WTC11 (cell line): ENCODE data around the gene GET4. TPM values are rescaled to one million over a fixed set of nuclear protein-coding genes. Genes with fewer than 3 reads are reported as not detected.

Source experiments
- ATAC-seq: fragments of 200-7000 bp; cut with Tn5 transposase; 2 replicates; pipeline ENCODE4 v1.10.0; 2021; ENCODE audit warnings: mild to moderate bottlenecking, moderate library complexity
- CTCF ChIA-PET: fragments of 300-600 bp; sonication (Branson Sonifier 250); formaldehyde crosslinking; loops from one replicate; lab custom pipeline; 2021; ENCODE audit warnings: antibody characterized with exemption; lab: Charles Lee
- POLR2A ChIA-PET: fragments of 350-600 bp; sonication (Branson Sonifier 250); formaldehyde crosslinking; loops from one replicate; lab custom pipeline; 2021; ENCODE audit warnings: antibody characterized with exemption; lab: Charles Lee
- DNase-seq: peaks from one replicate; pipeline ENCODE4 v3.0.0; 2021; ENCODE audit warnings: low spot score
- H3K27ac Mint-ChIP-seq: 2 replicates; pipeline ENCODE4 v1.8.0; 2021; ENCODE audit warnings: mixed read lengths
- H3K27me3 Mint-ChIP-seq: 2 replicates; pipeline ENCODE4 v1.8.0; 2021; ENCODE audit warnings: low read depth, mild to moderate bottlenecking, moderate library complexity, mixed read lengths
- H3K36me3 Mint-ChIP-seq: 2 replicates; pipeline ENCODE4 v1.8.0; 2021; ENCODE audit warnings: mixed read lengths
- H3K4me1 Mint-ChIP-seq: 2 replicates; pipeline ENCODE4 v1.8.0; 2022; ENCODE audit warnings: mixed read lengths
- H3K4me3 Mint-ChIP-seq: 2 replicates; pipeline ENCODE4 v1.8.0; 2021; ENCODE audit warnings: mild to moderate bottlenecking, moderate library complexity, mixed read lengths
- H3K9me3 Mint-ChIP-seq: 2 replicates; pipeline ENCODE4 v1.8.0; 2021; ENCODE audit warnings: mixed read lengths
- ATF1 ChIP-seq: sonication (generic); formaldehyde crosslinking; IDR thresholded peaks from 2 replicates; pipeline ENCODE4 v1.8.1; 2023; ENCODE audit warnings: mild to moderate bottlenecking, moderate library complexity, missing genetic modification reagents
- FOXK1 ChIP-seq: sonication (generic); formaldehyde crosslinking; IDR thresholded peaks from 2 replicates; pipeline ENCODE4 v1.8.0; 2022; ENCODE audit warnings: mild to moderate bottlenecking, moderate library complexity, missing genetic modification reagents
- FOXP1 ChIP-seq: sonication (generic); formaldehyde crosslinking; IDR thresholded peaks from 2 replicates; pipeline ENCODE4 v1.8.0; 2022; ENCODE audit warnings: missing genetic modification reagents, mild to moderate bottlenecking, moderate library complexity, borderline replicate concordance
- JAZF1 ChIP-seq: fragments of 250-450 bp; sonication (Bioruptor Pico); IDR thresholded peaks from 2 replicates; pipeline ENCODE4 v1.9.0; 2021; ENCODE audit warnings: moderate library complexity, mild to moderate bottlenecking, inconsistent platforms
- NFE2L1 ChIP-seq: sonication (generic); formaldehyde crosslinking; IDR thresholded peaks from 2 replicates; pipeline ENCODE4 v1.8.1; 2023; ENCODE audit warnings: missing genetic modification reagents
- NFYB ChIP-seq: sonication (generic); formaldehyde crosslinking; conservative IDR thresholded peaks from 2 replicates; pipeline ENCODE4 v1.8.0; 2022; ENCODE audit warnings: low read depth, missing genetic modification reagents
- NR2C2 ChIP-seq: sonication (generic); formaldehyde crosslinking; IDR thresholded peaks from 2 replicates; pipeline ENCODE4 v1.8.0; 2022; ENCODE audit warnings: mild to moderate bottlenecking, missing genetic modification reagents
- OVOL2 ChIP-seq: fragments of 250-450 bp; sonication (Bioruptor Pico); IDR thresholded peaks from 2 replicates; pipeline ENCODE4 v1.9.0; 2021; ENCODE audit warnings: mild to moderate bottlenecking, borderline replicate concordance
- RORB ChIP-seq: fragments of 250-450 bp; sonication (Bioruptor Pico); IDR thresholded peaks from 2 replicates; pipeline ENCODE4 v1.9.0; 2021; ENCODE audit warnings: mild to moderate bottlenecking
- TP53 ChIP-seq: sonication (generic); formaldehyde crosslinking; IDR thresholded peaks from 2 replicates; pipeline ENCODE4 v1.8.1; 2023; ENCODE audit warnings: mild to moderate bottlenecking, missing genetic modification reagents
- ZNF138 ChIP-seq: sonication (generic); formaldehyde crosslinking; conservative IDR thresholded peaks from 2 replicates; pipeline ENCODE4 v1.8.1; 2022; ENCODE audit warnings: mild to moderate bottlenecking, moderate library complexity, missing genetic modification reagents
- ZNF263 ChIP-seq: sonication (generic); formaldehyde crosslinking; IDR thresholded peaks from 2 replicates; pipeline ENCODE4 v1.8.1; 2022; ENCODE audit warnings: low read depth, mild to moderate bottlenecking, moderate library complexity, missing genetic modification reagents
- total RNA-seq: library from RNA; stranded (reverse); gene quantifications from 3 replicates; pipeline ENCODE4 v1.2.3, GENCODE V29; 2021
- TF ChIP-seq, protein P1 (sequence below): fragments of 250-450 bp; sonication (Bioruptor Pico); IDR thresholded peaks from 2 replicates; pipeline ENCODE4 v1.9.0; 2021; ENCODE audit warnings: moderate library complexity, mild to moderate bottlenecking, inconsistent platforms, borderline replicate concordance
- TF ChIP-seq, protein P2 (sequence below): sonication (generic); formaldehyde crosslinking; IDR thresholded peaks from 2 replicates; pipeline ENCODE4 v1.8.1; 2022; ENCODE audit warnings: mild to moderate bottlenecking, moderate library complexity, missing genetic modification reagents
- TF ChIP-seq, protein P3 (sequence below): sonication (generic); formaldehyde crosslinking; IDR thresholded peaks from 2 replicates; pipeline ENCODE4 v1.8.1; 2023; ENCODE audit warnings: mild to moderate bottlenecking, missing genetic modification reagents, moderate library complexity
- TF ChIP-seq, protein P4 (sequence below): sonication (generic); formaldehyde crosslinking; IDR thresholded peaks from 2 replicates; pipeline ENCODE4 v1.8.0; 2022; ENCODE audit warnings: missing genetic modification reagents

Gene GET4
- total RNA-seq, 1 experiment from 2014 or later, result 73.0 TPM

DNA sequence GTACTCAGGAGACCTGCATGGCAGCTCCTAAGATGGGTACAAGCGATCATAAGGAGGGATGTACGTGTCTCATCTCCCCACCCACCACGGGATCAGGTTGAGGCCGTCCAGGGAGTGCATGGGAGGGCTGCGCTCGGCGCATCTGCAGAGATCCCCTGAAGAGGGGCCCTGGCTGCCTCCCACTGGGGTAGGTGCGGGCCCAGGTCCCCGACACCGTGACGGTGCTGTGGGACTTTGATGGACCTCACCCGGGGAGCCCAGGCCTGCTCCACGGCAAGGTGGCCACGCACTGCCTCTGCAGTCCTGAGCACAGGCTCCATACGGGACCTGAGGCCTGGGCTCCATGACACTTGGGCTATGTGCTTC is 12.7 kb downstream of the GET4 start:
- no peak overlapping the region for H3K4me3 Mint-ChIP-seq
- POLR2A ChIA-PET, result no interaction called here
- 0 out of 2 replicates have a peak, but pooled peaks cover 4% of the 10 kb centered on the region for H3K4me1 Mint-ChIP-seq
- H3K9me3 Mint-ChIP-seq, result no peaks in the 10 kb centered on the region
- ATAC-seq (no peak), DNase-seq (no peak)
- CTCF ChIA-PET, result no interaction called here
- peaks cover 46% of the 10 kb centered on the region for H3K36me3 Mint-ChIP-seq
- TF ChIP-seq, protein P1, sequence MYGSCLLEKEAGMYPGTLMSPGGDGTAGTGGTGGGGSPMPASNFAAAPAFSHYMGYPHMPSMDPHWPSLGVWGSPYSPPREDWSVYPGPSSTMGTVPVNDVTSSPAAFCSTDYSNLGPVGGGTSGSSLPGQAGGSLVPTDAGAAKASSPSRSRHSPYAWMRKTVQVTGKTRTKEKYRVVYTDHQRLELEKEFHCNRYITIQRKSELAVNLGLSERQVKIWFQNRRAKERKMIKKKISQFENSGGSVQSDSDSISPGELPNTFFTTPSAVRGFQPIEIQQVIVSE (CRISPR knock-in tag), result no peak
- TF ChIP-seq FOXK1 (no peak), NFE2L1 (no peak), ATF1 (CRISPR knock-in tag) (no peak), NFYB (CRISPR knock-in tag) (no peak), ZNF263 (no peak), OVOL2 (CRISPR knock-in tag) (no peak), FOXP1 (CRISPR knock-in tag) (no peak), JAZF1 (CRISPR knock-in tag) (no peak)
- TF ChIP-seq, protein P2, sequence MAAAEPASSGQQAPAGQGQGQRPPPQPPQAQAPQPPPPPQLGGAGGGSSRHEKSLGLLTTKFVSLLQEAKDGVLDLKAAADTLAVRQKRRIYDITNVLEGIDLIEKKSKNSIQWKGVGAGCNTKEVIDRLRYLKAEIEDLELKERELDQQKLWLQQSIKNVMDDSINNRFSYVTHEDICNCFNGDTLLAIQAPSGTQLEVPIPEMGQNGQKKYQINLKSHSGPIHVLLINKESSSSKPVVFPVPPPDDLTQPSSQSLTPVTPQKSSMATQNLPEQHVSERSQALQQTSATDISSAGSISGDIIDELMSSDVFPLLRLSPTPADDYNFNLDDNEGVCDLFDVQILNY (CRISPR knock-in tag), result no peak
- TF ChIP-seq, protein P3, sequence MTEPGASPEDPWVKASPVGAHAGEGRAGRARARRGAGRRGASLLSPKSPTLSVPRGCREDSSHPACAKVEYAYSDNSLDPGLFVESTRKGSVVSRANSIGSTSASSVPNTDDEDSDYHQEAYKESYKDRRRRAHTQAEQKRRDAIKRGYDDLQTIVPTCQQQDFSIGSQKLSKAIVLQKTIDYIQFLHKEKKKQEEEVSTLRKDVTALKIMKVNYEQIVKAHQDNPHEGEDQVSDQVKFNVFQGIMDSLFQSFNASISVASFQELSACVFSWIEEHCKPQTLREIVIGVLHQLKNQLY, result no peak
- 0 out of 2 replicates have a peak overlapping the region, but pooled peaks have one; percentile 53 for H3K27ac Mint-ChIP-seq
- no peaks in the 10 kb centered on the region for H3K27me3 Mint-ChIP-seq

DNA sequence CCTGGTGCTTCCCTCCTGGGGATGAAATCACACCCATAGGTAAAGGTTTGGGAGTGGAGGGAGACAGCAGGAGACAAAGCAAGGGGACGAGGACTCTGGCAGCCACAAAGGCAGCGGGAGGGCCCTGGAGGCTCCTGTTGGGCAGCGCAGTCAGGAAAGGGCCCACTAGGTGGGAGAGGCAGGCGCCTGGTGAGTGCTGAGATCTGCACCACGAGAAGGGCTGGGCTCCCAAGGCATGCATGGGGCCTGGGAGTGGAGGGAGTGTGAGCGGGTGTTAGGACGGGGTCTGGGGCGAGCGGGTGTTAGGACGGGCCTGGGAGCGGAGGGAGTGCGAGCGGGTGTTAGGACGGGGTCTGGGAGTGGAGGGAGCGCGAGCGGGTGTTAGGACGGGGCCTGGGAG is 13.0 kb downstream of the GET4 start:
- no peak for DNase-seq
- CTCF ChIA-PET, result no interaction called here
- Mint-ChIP-seq H3K27ac (0 out of 2 replicates have a peak overlapping the region, but pooled peaks have one; percentile 53), H3K4me3 (no peak overlapping the region), H3K9me3 (no peaks in the 10 kb centered on the region), H3K36me3 (peaks cover 47% of the 10 kb centered on the region), H3K27me3 (no peaks in the 10 kb centered on the region), H3K4me1 (0 out of 2 replicates have a peak, but pooled peaks cover 4% of the 10 kb centered on the region)
- no peak for ATAC-seq
- TF ChIP-seq TP53 (CRISPR knock-in tag) (no peak), RORB (CRISPR knock-in tag) (no peak)
- POLR2A ChIA-PET, result no interaction called here

DNA sequence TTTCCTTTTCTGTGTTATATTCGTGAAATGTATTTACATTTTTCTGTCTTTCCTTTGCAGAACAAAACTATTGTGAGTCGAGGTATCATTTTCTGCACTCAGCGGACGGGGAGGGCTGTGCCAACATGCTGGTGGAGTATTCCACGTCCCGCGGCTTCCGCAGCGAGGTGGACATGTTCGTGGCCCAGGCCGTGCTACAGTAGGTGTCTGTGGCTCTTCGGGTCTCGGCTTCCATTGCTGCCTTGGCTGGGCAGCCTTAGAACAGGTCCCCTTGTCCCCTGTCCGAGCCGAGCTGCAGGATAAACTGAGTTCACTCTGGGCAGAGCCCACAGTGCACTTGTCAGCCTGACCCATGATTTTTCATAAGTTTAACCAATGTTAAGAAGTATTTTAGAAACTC is 14.5 kb downstream of the GET4 start:
- Mint-ChIP-seq H3K27me3 (no peaks in the 10 kb centered on the region), H3K27ac (no peak overlapping the region; the same call in none of the 2 replicates), H3K9me3 (no peaks in the 10 kb centered on the region), H3K4me1 (0 out of 2 replicates have a peak, but pooled peaks cover 4% of the 10 kb centered on the region), H3K4me3 (no peak overlapping the region), H3K36me3 (peaks cover 58% of the 10 kb centered on the region)
- TF ChIP-seq NR2C2, result no peak
- TF ChIP-seq FOXK1, result no peak
- TF ChIP-seq, protein P4, sequence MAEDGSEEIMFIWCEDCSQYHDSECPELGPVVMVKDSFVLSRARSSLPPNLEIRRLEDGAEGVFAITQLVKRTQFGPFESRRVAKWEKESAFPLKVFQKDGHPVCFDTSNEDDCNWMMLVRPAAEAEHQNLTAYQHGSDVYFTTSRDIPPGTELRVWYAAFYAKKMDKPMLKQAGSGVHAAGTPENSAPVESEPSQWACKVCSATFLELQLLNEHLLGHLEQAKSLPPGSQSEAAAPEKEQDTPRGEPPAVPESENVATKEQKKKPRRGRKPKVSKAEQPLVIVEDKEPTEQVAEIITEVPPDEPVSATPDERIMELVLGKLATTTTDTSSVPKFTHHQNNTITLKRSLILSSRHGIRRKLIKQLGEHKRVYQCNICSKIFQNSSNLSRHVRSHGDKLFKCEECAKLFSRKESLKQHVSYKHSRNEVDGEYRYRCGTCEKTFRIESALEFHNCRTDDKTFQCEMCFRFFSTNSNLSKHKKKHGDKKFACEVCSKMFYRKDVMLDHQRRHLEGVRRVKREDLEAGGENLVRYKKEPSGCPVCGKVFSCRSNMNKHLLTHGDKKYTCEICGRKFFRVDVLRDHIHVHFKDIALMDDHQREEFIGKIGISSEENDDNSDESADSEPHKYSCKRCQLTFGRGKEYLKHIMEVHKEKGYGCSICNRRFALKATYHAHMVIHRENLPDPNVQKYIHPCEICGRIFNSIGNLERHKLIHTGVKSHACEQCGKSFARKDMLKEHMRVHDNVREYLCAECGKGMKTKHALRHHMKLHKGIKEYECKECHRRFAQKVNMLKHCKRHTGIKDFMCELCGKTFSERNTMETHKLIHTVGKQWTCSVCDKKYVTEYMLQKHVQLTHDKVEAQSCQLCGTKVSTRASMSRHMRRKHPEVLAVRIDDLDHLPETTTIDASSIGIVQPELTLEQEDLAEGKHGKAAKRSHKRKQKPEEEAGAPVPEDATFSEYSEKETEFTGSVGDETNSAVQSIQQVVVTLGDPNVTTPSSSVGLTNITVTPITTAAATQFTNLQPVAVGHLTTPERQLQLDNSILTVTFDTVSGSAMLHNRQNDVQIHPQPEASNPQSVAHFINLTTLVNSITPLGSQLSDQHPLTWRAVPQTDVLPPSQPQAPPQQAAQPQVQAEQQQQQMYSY (CRISPR knock-in tag), result no peak
- TF ChIP-seq ZNF138, result no peak
- ChIA-PET CTCF (no interaction called here), POLR2A (no interaction called here)
- no peak for DNase-seq
- ATAC-seq, result no peak
